HG03135 (cell line): ENCODE data around the gene RHCG.
"Not testable (repeated sequence)": the region's sequence is repeated elsewhere in the genome, so short reads cannot be mapped to it uniquely, and the experiment has no call there.

ENCODE experiments used
- ATAC-seq: cut with Tn5 transposase; IDR thresholded peaks from one replicate; pipeline ENCODE4 v1.9.1; 2021; ENCODE audit warnings: mild to moderate bottlenecking, moderate library complexity; ENCODE audit not compliant: unreplicated experiment

The RHCG gene

DNA sequence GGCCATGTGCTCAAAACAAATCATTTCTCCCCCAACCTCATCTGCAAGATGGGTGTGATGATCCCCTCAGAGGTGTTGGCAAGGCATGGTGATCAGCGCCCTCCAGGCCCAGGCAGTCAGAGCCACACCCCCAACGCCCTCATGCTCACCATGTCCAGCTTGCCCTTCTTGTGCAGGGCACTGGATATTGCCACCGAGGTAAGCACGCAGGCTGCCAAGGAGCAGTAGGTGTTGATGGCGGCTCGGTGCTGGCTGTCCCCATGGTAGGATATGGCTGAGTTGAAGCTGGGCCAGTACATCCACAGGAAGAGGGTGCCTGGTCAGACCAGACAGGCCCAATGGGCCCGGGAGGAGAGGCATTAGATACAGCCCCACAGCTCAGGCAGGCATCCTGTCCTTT lies 17.2 kb downstream of the RHCG start:
- no peak for ATAC-seq

DNA sequence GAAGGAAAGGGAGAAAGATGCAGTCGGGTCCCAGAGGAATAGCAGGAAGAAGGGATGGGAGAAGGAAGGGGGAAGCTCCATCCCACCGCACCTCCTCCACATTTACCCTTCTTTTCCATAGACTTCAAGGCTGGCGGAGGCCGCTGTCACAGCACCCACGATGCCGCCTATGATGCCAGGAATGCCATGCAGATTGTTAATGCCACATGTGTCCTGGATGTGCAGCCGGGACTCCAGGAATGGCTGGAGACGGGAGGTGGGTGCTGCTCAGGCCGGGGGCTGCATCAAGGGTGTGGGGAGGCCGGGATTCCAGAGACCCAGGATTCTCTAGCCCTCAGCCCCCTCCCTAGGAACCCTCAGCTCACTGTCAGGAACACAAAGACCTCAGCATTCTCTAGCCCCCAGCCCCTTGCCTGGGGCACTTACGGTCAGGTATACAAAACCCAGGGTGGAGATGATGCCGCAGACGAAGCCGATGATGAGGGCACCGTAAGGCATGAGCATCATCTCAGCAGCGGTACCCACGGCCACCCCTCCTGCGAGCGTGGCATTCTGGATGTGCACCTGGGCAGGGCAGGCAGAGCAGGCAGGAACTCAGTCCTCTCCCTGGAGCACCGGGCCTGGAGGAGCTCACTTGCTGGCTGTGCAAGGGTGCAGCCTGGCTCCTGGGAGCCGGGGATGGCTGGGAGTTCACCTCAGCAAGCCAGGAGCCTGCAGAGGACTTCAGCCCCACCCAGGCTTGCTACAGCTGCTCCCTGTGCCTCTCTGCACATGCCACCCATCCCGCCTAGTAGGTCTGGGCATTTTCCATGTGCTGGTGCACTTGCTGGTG lies 18.8 kb downstream of the RHCG start:
- ATAC-seq, result no peak

DNA sequence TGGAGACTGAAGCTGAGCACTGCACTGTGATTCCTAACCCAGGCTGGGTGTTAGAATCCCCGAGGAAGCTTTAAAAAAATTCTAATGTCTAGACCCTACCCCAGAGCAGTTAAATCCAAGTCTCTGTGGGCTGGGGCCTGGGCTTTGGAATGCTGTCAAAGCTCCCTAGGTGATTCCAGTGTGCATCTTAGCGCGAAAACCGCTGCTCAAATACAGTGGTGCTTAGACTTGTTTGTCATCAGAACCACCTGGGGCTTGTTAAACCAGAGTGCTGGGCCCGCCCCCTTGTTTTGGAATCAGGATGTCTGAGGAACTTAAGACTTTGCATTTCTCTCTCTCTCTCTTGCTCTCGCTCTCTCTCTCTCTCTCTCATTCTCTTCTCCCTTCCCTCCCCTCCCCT lies 20.7 kb downstream of the RHCG start:
- ATAC-seq, result no peak

DNA sequence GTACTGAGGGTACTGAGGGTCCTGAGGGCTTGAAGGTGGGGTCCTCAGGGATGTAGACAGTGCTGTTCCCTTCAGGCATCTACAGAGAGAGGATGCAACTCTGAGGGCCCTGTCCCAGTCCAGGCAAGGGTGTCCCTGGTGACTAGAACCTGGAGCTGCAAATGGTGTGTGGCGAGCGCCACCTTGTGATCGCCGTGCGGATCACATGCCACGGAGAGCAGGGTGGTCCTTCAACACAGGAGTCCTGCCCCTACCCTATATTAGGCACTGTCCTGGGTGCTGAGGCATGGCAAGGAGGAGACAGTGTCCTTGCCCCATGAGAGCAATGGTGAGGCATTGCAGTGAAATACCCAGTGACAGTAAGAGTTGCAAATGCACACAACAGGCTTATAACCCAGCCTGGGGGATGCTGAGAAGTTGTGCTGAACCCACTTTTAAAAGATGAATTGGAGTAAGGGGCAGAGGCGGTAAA lies 23.6 kb downstream of the RHCG start:
- ATAC-seq, result no peak

DNA sequence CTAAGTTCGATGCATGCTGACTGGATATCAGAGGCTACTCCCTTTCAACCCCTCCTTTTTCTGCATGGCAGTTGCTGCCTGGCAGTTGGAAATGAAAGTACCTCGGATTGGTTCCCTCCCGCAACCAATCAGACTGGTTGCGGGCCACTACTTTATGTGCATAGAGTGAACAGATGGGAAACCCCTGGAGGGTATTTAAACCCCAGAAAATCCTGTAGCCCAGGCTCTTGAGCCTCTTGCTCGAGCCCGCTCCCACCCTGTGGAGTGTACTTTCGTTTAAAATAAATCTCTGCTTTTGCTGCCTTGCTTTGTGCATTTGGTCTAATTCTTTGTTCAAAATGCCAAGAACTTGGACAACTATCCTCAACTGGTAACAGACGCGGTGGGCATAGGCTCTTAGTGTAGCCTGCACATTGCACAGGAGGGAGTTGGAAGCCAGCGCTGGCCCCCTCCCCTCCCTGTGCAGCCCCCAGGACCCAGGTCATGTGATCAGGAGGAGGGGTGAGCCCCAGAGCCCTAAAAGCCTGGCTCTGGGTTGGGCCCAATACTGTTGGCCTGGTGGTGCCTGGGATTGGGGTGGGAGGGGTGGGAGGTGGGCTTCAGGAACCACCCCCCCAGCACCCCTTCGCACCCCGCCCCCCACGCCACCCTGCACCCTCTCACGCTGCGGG lies 26.8 kb downstream of the RHCG start:
- ATAC-seq, result no peak

DNA sequence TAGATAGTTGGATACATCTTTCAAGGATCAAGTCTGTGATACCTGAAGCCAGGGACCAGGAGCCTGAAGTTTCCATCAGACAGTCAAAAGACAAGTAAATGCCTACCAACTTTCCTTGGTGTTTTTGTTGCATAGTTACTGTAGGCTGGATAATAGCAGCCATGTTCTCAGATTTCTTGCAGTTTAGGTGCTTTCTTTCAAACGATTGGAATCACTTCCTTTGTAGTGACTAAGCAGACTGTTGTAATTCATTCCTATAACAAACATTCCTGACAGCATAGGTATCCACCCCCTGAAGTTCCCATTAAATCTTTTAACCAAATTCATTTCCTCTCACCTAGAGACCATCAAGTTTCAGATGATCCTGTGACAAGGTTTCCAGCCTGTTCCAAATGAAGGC lies 27.6 kb downstream of the RHCG start:
- not testable (repeated sequence) for ATAC-seq

DNA sequence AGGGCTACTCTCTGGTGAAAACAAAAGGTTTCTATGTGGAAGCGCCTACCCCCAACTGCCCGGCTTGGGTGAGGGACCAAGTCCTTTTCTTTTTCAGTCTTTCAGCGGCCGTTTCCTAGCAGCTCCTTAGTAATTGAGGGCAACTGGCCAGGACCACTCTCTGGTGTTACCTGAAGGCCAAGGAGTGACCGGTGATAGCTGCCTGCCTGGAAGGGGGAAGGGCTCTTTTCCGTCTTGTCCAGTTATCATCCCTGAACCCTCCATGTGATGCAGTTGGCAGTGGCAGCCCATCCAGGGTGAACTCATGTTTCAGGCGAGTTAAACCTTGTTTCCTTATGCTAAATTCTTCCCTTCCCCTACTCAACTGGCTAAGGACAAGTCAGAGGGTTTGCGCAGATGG lies 33.3 kb downstream of the RHCG start:
- ATAC-seq, result no peak

DNA sequence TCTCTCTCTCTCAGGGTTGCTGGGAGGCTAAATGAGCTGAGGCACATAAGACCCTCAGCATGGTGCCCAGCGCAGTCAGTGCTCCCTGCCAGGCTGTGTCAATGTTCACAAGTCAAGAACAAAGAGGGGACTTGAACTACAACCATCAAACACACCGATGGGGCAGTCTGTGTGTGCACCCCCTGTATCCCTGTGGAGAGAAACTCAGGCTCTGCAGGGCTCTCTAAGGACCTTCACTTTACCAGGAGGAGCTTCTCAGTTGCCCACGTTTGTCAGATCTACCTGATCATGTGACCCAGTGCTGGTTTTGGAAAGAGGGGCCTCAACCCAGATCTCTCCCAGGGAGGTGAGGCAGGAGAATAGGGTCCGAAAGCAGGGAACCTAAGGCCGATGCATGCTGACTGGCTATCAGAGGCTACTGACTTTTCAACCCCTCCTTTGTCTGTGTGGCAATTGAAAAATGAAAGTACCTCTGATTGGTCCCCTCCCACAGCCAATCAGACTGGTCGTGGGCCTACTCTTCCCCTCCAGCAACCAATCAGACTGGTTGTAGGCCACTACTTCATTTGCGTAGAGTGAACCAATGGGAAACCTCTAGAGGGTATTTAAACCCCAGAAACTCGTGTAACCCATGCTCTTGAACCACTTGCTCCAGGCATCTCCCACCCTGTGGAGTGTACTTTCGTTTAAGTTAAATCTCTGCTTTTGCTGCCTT lies 34.0 kb downstream of the RHCG start:
- no peak for ATAC-seq

DNA sequence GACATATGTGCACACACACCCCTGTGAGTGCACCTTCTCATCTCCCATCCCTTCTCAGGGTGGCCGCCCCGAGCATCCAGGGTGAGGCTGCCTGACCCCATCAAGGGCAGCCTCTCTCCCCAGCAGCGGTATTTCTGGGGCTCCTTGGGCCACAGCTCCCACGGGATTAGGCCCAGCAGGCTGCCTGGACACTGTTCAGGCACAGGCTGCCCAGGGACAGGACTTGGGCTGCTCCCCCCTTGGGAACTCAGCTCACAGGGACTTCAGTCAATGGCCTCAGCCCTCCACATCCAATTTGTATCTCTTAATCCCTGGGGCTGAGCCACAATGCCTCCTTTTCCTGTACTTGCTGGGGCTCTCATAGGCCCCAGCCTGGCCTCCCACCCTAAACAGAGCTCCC lies 35.0 kb downstream of the RHCG start:
- no peak for ATAC-seq

DNA sequence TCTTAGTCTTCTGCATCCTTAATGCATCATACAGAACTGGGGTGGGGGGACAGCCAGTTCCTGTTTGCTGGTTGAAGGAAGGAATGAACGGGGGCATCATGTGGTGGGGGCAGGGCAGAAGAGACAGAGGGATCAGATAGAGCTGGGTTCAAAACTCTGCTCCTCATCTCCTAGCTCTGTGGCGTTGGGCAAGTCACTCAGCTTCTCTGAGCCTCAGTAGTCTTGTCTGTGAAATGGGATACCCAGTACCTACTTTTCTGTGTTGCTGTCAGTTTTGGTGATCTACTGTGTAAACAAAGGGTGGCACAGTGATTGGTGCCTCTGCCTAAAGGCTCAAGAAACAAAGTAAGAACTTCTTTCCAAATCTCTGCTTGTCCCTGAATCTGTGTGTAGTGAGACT lies 36.3 kb downstream of the RHCG start:
- no peak for ATAC-seq

DNA sequence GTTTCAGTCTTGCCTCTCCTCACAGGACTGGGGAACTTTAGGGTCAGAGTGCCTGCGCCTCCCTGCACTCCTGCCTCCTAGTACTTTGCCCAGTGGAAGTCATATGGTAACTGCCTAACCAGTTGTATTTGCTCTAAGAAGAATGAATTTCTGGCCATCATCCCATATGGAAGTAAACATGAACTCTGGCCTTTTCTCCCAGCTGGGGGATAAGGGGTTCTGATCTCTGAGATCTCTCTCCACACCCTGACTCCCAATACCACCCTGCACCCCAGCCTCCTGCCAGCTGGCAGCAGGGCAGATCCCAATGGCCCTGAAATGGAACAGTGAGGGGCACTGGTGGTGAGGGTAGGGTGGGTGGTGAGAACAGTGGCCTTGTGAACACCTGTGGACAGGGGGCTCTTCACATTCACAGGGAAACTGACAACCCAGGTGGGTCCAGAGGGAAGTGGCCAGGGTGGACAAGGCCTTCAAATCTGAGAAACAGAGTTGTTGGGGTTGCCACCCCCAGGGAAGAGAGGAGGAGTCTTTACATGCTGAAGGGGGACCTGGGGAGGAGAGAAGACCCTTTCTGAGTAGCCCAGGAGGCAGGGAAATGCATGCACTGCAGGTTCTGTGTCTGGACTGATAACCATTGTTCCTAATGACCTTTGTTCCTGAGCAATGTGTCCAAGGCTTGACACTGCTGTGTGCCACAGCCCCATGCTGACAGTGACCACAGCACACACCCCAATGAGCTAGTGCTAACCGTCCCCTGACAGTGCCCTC lies 36.9 kb downstream of the RHCG start:
- no peak for ATAC-seq

DNA sequence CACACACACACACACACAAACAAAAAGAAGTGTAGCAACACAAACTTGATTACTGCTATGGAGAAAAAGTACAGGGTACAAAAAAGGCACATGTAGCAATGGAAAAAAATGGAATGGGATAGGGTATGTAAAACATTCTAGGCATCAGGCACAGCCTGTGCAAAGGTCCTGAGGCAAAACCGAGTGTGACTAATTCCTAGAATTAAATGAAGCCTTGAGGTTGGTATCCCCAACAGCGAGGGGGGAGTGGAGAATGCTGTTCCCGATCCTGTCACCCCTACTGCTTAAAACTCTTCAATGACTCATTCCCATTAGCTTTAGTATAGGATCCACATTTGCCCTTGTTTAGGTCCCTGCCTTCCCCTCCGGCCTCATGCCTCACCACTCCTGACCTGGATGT lies 37.9 kb downstream of the RHCG start:
- ATAC-seq, result no peak

DNA sequence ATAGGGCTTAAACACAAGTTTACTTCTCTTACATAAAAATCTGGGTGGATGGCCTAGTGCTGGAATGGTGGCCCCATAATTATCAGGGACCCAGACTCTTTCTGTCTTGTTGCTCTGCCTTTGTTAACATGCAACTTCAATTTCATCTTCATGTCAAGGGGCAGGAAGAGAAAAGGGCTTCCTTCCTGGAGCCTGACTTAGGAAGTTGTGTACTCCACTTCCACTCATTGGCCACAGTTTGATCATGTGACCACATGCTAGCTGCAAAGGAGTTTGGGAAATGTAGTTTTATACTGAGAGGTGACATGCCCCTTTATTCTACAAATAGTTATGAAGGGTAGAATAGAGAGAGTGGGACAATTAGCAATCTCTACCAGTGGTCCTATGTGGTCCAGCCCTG lies 39.3 kb downstream of the RHCG start:
- ATAC-seq, result no peak

DNA sequence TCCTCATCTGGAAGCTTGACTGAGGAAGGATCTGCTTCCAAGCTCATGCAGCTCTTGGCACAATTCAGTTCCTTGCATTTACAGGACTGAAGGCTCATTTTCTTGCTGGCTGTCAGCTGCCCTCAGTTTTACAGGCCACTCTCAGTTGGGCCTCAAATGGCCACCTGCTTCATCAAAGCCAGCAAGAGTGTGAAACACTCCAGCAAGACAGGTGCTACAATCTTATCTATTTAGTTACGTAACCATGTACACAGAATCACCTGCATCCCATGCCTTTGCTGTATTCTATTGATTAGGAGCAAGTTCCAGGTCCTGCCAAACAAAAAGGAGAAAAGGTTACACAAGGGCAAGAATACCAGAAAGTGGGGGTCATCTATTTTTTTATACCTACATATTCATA lies 40.8 kb downstream of the RHCG start:
- no peak for ATAC-seq

DNA sequence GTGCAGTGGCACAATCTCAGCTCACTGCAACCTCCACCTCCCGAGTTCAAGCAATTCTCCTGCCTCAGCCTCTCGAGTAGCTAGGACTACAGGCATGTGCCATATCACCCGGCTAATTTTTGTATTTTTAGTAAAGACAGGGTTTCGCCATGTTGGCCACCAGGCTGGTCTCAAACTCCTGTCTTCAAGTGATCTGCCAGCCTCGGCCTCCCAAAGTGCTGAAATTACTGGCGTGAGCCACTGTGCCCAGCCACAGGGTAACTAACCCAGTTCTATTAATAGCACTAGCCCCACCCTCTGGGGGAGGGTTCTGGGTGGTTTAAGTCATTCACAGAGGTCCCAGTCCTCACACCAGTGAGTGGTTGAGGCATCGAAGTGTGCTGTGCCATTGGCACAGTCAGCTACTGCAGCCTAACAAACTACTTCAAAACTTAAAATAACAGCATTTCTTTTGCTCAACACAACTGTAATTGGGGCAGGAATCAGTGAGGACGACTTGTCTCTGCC lies 44.0 kb downstream of the RHCG start:
- no peak for ATAC-seq

DNA sequence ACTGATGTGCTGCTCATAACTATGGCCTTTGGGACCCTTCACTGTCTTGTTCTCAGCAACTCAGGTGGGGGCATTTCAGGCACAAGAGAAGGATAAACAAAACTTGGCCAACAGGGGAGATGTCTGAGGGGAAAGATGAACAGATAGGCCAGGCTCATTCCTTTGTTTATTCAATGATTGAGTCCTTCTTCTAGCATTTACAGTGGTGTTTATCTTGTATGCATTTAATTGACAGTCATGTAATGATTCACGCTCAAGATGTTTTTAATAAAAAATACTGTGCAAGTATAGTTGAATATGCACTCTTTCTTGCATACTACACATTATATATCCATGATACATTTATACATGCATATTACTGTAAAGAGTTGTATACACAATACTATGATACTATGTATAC lies 44.5 kb downstream of the RHCG start:
- ATAC-seq, result no peak

DNA sequence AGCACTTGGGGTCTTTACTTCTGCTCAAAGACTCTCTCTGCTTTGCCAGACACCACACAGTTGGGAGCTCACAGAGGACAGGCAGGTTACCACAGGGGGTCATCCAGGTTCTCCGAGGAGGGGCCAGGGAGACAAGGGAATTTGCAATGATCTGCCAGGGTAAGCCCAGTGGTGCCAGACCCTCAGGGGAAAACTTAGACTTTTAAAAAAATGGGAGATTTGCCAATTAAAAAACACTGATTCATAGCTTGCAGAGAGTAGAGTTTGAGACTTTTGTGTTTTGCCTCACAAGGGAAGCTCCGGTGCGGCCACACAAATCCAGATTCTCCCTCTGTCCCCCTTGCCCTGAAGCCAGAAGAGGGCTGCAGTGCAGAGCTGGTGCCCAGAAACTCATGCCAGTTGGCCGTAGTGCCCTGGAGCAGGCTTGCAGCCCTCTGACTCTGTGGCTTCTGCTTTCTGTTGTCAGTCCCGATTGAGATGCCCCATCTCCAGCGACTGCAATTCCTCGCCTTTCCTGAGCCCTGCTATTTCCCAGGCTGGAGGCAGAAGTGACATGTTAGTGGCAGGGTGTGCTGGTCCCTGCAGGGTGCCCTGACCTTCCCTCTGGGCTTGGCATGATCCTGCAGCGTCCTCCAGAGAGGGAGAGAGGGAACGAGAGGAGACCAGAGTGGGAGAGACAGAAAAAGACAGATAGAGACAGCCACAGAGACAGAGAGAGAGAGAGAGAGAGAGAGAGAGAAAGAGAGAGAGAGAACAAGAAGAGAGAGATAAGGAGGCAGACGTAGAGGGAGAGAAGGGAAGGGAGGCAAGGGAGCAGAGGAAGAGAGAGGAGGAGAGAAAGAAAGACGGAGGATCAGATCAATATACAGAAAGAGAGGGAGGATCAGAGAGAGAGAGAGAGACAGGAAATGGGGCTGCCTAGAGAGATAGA lies 46.0 kb downstream of the RHCG start:
- no peak for ATAC-seq

DNA sequence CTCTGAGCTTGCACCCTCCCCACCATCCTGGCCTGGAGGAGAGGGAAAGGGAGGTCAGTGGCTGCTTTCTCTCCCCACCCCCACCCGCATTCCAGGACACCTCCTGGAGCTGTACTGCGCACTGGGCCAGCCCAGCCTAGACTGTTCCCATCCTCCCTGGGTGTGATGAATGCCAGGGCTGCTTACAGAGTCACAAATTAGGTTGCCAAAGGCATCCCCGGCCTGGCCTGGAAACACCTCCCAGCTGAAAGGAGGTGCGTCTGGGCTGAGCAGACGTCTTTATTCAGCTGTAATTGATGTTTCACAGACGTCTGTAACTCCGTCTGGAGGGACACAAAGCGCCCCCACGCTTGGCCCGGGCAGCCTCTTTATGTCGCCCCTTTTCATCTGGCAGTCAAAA lies 47.6 kb downstream of the RHCG start:
- no peak for ATAC-seq

DNA sequence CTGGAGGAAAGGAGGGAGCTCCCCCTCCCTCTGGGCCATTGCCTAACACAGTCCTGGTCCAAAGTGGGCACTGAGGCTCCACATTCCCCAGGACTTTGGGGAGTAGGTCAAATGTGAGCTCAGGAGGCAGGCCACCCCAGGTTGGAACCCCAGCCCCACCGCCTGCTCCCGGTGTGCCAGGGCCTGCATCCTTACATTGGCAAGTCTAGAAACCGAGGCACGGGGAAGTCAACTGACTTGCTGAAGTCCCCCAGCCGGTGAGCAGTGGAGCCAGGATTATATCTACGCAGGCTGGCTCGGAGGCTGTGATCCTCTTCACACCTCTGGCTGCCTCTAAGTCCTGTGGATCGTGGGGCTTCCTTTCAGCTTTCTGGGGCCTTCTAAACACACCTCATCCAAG lies 48.7 kb downstream of the RHCG start:
- no peak for ATAC-seq
